Measurements from ENCODE around the gene MAP2K2. TPM values are rescaled to one million over a fixed set of nuclear protein-coding genes. Genes with fewer than 3 reads are reported as not detected.

Gene MAP2K2
- total RNA-seq, 4 donors from 2014 or later, result 101 to 207 (median 138) TPM

GRCh38 chr19:4089946-4090345 lies 34.0 kb downstream of the MAP2K2 start:
- no peaks in the 10 kb centered on the region for H3K4me1 ChIP-seq
- no peaks in the 10 kb centered on the region for H3K9me3 ChIP-seq
- intact Hi-C loops (cut with DNase I; ENCODE audit: low total_unique reads) (no loop called here), in situ Hi-C loops (cut with MboI; ENCODE audit: low sequenced_read_pairs in 4 of 4) (no loop called here)
- no peak for DNase-seq
- H3K36me3 ChIP-seq, result peaks cover 0 to 42% of the 10 kb centered on the region in 2 donors
- no peak overlapping the region for H3K4me3 ChIP-seq
- ATAC-seq, result no peak
- TF ChIP-seq POLR2A (IDR thresholded peaks at IDR 0.05) (no peak), CTCF (IDR thresholded peaks at IDR 0.05 in 4 of 5, conservative IDR thresholded peaks at IDR 0.05 in 1 of 5) (no peak)
- no peaks in the 10 kb centered on the region for H3K27me3 ChIP-seq
- H3K27ac ChIP-seq, result no peak overlapping the region

GRCh38 chr19:4089400-4089908 lies 34.5 kb downstream of the MAP2K2 start:
- Histone ChIP-seq H3K27me3 (no peaks in the 10 kb centered on the region), H3K27ac (no peak overlapping the region), H3K36me3 (peaks cover 0 to 37% of the 10 kb centered on the region in 2 donors), H3K4me1 (no peaks in the 10 kb centered on the region), H3K9me3 (no peaks in the 10 kb centered on the region), H3K4me3 (no peak overlapping the region)
- peak in 1 of 2 donors; percentile 37 for DNase-seq
- in situ Hi-C loops (cut with MboI; ENCODE audit: low sequenced_read_pairs in 4 of 4) (no loop called here), intact Hi-C loops (cut with DNase I; ENCODE audit: low total_unique reads) (no loop called here)
- TF ChIP-seq CTCF (IDR thresholded peaks at IDR 0.05 in 4 of 5, conservative IDR thresholded peaks at IDR 0.05 in 1 of 5), result no peak
- no peak for TF ChIP-seq POLR2A (IDR thresholded peaks at IDR 0.05)
- ATAC-seq, result peak in 1 of 2 donors; percentile 25

- intact Hi-C loops (cut with DNase I; ENCODE audit: low total_unique reads), result no loop called here
- no peak for DNase-seq
- in situ Hi-C loops (cut with MboI; ENCODE audit: low sequenced_read_pairs in 4 of 4), result no loop called here
- Histone ChIP-seq H3K4me1 (peaks cover 0 to 2% of the 10 kb centered on the region in 2 donors), H3K27me3 (no peaks in the 10 kb centered on the region), H3K9me3 (no peaks in the 10 kb centered on the region), H3K36me3 (peaks cover 0 to 32% of the 10 kb centered on the region in 2 donors), H3K27ac (no peak overlapping the region), H3K4me3 (no peak overlapping the region)
- no peak for ATAC-seq
- TF ChIP-seq POLR2A (IDR thresholded peaks at IDR 0.05) (no peak), CTCF (IDR thresholded peaks at IDR 0.05 in 4 of 5, conservative IDR thresholded peaks at IDR 0.05 in 1 of 5) (no peak)
Measured at GRCh38 chr19:4088975-4089374, 34.9 kb downstream of the MAP2K2 start.

- TF ChIP-seq POLR2A (IDR thresholded peaks at IDR 0.05), result no peak
- TF ChIP-seq CTCF (IDR thresholded peaks at IDR 0.05 in 4 of 5, conservative IDR thresholded peaks at IDR 0.05 in 1 of 5), result no peak
- no peak for ATAC-seq
- in situ Hi-C loops (cut with MboI; ENCODE audit: low sequenced_read_pairs in 4 of 4) (no loop called here), intact Hi-C loops (cut with DNase I; ENCODE audit: low total_unique reads) (no loop called here)
- no peaks in the 10 kb centered on the region for H3K27me3 ChIP-seq
- no peak overlapping the region for H3K4me3 ChIP-seq
- H3K4me1 ChIP-seq, result peaks cover 0 to 4% of the 10 kb centered on the region in 2 donors
- DNase-seq, result no peak
- H3K36me3 ChIP-seq, result peaks cover 0 to 23% of the 10 kb centered on the region in 2 donors
- no peaks in the 10 kb centered on the region for H3K9me3 ChIP-seq
- H3K27ac ChIP-seq, result no peak overlapping the region
Measured at GRCh38 chr19:4087787-4088679, 35.9 kb downstream of the MAP2K2 start.
